Measurements from ENCODE around the gene PPP1R3G. TPM values are rescaled to one million over a fixed set of nuclear protein-coding genes. Genes with fewer than 3 reads are reported as not detected.

The PPP1R3G gene
- total RNA-seq, 2 donors from 2014 or later, result 3.7 to 7.3 TPM

DNA sequence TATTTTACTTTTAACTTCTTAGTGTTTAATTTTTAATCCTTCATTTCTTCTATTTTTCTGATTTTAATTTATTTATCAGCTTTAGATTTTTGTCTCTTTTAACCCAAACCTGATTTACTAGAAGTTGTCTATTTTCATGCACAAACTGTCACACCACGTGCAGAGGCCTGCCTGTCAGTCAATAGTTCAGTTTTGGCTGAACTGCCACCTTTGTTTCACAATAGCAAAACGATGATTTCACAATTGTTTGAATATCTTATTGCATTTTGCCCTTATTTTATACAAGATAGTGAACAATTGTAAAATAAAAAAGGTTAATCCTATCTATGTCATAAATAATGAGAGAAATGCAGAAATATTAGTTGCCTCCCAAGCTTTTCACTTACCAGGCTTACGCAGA, 24.0 kb upstream of the PPP1R3G start:
- Histone ChIP-seq H3K27me3 (replicated peaks; ENCODE audit: insufficient read depth) (no peaks in the 10 kb centered on the region), H3K27ac (no peak overlapping the region), H3K36me3 (no peaks in the 10 kb centered on the region), H3K4me3 (no peak overlapping the region), H3K4me1 (ENCODE audit: control insufficient read depth in 1 of 2, low read depth in 2 of 2) (no peaks in the 10 kb centered on the region), H3K9me3 (no peaks in the 10 kb centered on the region)
- DNase-seq (ENCODE audit: low spot score), result no peak
- no peak for ATAC-seq (ENCODE audit: insufficient number of reproducible peaks, low FRiP score, low read depth)
- TF ChIP-seq, protein P1, sequence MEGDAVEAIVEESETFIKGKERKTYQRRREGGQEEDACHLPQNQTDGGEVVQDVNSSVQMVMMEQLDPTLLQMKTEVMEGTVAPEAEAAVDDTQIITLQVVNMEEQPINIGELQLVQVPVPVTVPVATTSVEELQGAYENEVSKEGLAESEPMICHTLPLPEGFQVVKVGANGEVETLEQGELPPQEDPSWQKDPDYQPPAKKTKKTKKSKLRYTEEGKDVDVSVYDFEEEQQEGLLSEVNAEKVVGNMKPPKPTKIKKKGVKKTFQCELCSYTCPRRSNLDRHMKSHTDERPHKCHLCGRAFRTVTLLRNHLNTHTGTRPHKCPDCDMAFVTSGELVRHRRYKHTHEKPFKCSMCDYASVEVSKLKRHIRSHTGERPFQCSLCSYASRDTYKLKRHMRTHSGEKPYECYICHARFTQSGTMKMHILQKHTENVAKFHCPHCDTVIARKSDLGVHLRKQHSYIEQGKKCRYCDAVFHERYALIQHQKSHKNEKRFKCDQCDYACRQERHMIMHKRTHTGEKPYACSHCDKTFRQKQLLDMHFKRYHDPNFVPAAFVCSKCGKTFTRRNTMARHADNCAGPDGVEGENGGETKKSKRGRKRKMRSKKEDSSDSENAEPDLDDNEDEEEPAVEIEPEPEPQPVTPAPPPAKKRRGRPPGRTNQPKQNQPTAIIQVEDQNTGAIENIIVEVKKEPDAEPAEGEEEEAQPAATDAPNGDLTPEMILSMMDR (IDR thresholded peaks at IDR 0.05), result no peak

DNA sequence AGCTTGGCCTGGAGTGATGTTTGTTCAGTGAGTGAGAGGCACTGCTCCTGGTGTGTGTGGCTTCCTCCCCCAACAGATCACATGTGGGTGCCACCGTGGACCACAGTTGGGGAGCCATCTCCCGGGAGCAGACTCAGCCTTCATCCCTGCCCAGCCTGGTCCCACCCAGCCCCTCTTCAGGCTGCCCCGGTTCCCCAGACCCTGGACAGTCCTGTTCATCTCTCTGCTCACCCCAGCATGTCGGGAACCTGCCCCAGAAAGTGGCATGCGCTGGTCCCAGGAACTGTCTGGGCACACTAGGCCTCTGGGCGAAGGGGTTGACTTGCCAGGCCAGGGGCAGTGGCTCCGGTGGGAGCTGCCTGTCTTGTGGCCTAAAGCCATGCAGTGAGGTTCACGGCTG, 21.5 kb upstream of the PPP1R3G start:
- no peak overlapping the region for H3K27ac ChIP-seq
- DNase-seq (ENCODE audit: low spot score) (no peak), ATAC-seq (ENCODE audit: insufficient number of reproducible peaks, low FRiP score, low read depth) (no peak)
- H3K27me3 ChIP-seq (replicated peaks; ENCODE audit: insufficient read depth), result no peaks in the 10 kb centered on the region
- H3K36me3 ChIP-seq, result no peaks in the 10 kb centered on the region
- no peak overlapping the region for H3K4me3 ChIP-seq
- H3K9me3 ChIP-seq, result no peaks in the 10 kb centered on the region
- no peaks in the 10 kb centered on the region for H3K4me1 ChIP-seq (ENCODE audit: control insufficient read depth in 1 of 2, low read depth in 2 of 2)
- TF ChIP-seq, protein P1 (IDR thresholded peaks at IDR 0.05), result no peak

DNA sequence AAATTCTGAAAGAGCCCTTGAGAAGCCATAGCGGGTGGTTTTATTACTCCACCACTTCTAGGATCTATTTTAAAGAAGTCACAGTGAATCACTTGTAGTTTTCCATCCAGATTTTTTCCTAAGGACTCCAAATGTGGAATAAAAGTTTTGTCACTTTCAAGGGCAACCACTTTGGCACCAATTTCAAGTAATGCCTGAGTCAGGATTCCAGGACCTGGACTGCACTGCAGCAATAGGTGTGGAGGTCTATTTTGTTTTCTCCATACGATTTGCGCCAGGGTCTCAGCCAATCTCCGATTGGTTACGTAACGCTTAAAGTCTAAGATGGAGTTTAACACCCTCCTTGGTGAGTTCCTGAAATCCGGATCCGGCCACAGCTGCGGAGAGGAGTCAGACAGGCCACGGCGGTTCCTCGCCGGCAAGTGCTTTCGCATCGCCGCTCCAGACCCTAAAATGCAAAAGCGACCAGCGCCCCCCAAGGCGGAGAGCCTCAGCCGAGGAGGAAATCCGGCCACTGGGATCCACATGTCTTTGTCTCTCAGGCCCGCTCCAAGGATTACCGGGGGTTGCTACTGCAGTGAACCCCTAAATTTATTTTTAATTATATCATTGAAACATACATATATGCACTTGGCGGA, 18.6 kb upstream of the PPP1R3G start:
- no peak overlapping the region for H3K27ac ChIP-seq
- DNase-seq (ENCODE audit: low spot score), result no peak
- H3K9me3 ChIP-seq, result no peaks in the 10 kb centered on the region
- no peaks in the 10 kb centered on the region for H3K4me1 ChIP-seq (ENCODE audit: control insufficient read depth in 1 of 2, low read depth in 2 of 2)
- ATAC-seq (ENCODE audit: insufficient number of reproducible peaks, low FRiP score, low read depth), result no peak
- H3K36me3 ChIP-seq, result no peaks in the 10 kb centered on the region
- H3K27me3 ChIP-seq (replicated peaks; ENCODE audit: insufficient read depth), result no peaks in the 10 kb centered on the region
- H3K4me3 ChIP-seq, result no peak overlapping the region
- TF ChIP-seq, protein P1 (IDR thresholded peaks at IDR 0.05), result no peak

DNA sequence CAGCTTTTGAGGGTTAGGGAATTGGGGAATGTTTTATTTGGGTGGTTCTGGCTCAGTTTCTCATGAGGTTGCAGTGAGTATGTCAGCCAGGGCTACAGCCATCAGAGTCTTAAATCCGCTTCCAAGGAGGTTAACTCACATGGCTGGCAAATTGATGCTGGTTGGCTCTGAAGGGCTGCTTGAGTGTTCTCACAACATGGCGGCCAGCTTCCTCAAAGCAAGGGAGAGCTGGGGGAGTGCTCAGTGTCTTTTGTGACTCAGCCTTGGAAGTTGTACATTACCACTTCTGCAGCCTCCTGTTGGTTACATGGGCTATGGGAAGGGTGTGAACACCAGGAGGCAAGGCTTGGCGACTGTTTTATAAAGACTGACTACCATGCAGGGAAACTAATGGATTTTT, 17.8 kb upstream of the PPP1R3G start:
- Histone ChIP-seq H3K27me3 (replicated peaks; ENCODE audit: insufficient read depth) (no peaks in the 10 kb centered on the region), H3K27ac (no peak overlapping the region), H3K36me3 (no peaks in the 10 kb centered on the region), H3K9me3 (no peaks in the 10 kb centered on the region), H3K4me1 (ENCODE audit: control insufficient read depth in 1 of 2, low read depth in 2 of 2) (no peaks in the 10 kb centered on the region), H3K4me3 (no peak overlapping the region)
- ATAC-seq (ENCODE audit: insufficient number of reproducible peaks, low FRiP score, low read depth), result no peak
- TF ChIP-seq, protein P1 (IDR thresholded peaks at IDR 0.05), result no peak
- no peak for DNase-seq (ENCODE audit: low spot score)

DNA sequence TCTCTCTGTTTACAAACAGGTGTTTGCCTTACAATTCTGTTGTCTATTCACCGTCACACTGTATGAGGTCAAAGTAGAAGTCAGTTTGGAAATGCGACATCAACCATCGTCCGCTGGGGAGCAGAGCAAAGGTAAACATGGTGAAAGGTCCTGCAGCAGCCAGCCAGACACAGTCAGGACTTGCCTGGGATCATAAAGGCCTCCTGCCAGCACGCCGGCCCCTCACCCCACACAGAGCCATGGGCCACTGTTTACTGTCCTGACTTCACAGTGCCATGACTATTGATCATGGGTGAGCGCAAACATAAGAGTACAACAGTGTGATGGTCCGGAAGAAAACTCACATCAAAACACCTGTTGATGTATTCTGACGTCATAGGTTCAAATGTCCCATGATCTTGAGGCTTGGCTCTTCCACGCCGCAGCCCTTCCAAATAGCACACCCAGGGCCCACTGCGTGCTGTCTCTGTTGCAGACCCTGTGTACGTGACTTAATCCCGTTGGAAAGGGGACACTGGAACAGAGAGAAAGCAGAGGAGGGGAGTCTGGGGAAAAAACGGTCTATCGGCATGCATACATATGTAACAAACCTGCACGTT, 16.9 kb upstream of the PPP1R3G start:
- no peak overlapping the region for H3K27ac ChIP-seq
- ATAC-seq (ENCODE audit: insufficient number of reproducible peaks, low FRiP score, low read depth) (no peak), DNase-seq (ENCODE audit: low spot score) (no peak)
- no peaks in the 10 kb centered on the region for H3K9me3 ChIP-seq
- TF ChIP-seq, protein P1 (IDR thresholded peaks at IDR 0.05), result no peak
- no peaks in the 10 kb centered on the region for H3K4me1 ChIP-seq (ENCODE audit: control insufficient read depth in 1 of 2, low read depth in 2 of 2)
- H3K27me3 ChIP-seq (replicated peaks; ENCODE audit: insufficient read depth), result no peaks in the 10 kb centered on the region
- H3K4me3 ChIP-seq, result no peak overlapping the region
- no peaks in the 10 kb centered on the region for H3K36me3 ChIP-seq

Data from thoracic aorta (tissue), 2 donors.